Gastrocnemius medialis (tissue), 4 donors: ENCODE results near the gene NTNG2.

ENCODE experiments used
- POLR2A ChIP-seq, 2 donors: fragments of 450-650 bp; IDR thresholded peaks; one replicate each; pipeline ENCODE4 v1.6.1; 2017; ENCODE audit warnings: antibody characterized with exemption in 2 of 2, mild to moderate bottlenecking in 2 of 2, moderate library complexity in 2 of 2
- TF ChIP-seq, protein P1 (sequence below), 5 experiments: fragments of 450-650 bp in 3 of 5; fragments of 200-600 bp in 2 of 5; sonication (generic) in 2 of 5; IDR thresholded peaks in 4 of 5; conservative IDR thresholded peaks in 1 of 5; 1 replicate in 4 of 5; 2 replicates in 1 of 5; pipeline ENCODE4 v1.5.1; 2016 to 2019; ENCODE audit warnings: antibody characterized with exemption in 5 of 5, mild to moderate bottlenecking in 3 of 5, moderate library complexity in 3 of 5

DNA sequence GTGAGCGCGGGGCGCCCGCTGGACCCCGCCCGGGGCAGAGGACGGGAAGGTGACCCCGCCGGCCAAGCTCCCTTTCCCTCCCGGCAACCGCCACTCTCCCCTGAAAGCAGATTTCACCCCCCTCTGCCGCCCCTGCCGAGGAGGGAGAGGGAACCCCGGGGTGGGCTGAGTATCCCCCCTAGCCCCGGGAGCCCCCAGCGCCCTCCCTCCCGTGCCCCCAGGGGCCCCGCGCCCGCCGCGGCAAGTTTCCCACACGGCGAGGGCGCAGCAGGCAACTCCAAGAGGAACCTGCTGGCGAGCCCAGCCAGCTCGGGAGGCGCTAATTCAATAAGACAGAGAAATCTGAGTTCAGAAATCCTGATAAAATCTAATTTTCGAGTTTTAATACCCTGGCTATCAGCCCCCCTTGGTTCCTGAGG lies 1.6 kb downstream of the NTNG2 start:
- TF ChIP-seq, protein P1, sequence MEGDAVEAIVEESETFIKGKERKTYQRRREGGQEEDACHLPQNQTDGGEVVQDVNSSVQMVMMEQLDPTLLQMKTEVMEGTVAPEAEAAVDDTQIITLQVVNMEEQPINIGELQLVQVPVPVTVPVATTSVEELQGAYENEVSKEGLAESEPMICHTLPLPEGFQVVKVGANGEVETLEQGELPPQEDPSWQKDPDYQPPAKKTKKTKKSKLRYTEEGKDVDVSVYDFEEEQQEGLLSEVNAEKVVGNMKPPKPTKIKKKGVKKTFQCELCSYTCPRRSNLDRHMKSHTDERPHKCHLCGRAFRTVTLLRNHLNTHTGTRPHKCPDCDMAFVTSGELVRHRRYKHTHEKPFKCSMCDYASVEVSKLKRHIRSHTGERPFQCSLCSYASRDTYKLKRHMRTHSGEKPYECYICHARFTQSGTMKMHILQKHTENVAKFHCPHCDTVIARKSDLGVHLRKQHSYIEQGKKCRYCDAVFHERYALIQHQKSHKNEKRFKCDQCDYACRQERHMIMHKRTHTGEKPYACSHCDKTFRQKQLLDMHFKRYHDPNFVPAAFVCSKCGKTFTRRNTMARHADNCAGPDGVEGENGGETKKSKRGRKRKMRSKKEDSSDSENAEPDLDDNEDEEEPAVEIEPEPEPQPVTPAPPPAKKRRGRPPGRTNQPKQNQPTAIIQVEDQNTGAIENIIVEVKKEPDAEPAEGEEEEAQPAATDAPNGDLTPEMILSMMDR (IDR thresholded peaks at IDR 0.05 in 4 of 5, conservative IDR thresholded peaks at IDR 0.05 in 1 of 5) = no peak
- no peak for TF ChIP-seq POLR2A (IDR thresholded peaks at IDR 0.05)
